GM19238 (cell line): ENCODE results near the gene WRNIP1.

Experiments used
- DNase-seq: peaks from one replicate; pipeline ENCODE4 v3.0.0; 2011; ENCODE audit warnings: low spot score; ENCODE audit not compliant: insufficient read length

Gene WRNIP1

DNA sequence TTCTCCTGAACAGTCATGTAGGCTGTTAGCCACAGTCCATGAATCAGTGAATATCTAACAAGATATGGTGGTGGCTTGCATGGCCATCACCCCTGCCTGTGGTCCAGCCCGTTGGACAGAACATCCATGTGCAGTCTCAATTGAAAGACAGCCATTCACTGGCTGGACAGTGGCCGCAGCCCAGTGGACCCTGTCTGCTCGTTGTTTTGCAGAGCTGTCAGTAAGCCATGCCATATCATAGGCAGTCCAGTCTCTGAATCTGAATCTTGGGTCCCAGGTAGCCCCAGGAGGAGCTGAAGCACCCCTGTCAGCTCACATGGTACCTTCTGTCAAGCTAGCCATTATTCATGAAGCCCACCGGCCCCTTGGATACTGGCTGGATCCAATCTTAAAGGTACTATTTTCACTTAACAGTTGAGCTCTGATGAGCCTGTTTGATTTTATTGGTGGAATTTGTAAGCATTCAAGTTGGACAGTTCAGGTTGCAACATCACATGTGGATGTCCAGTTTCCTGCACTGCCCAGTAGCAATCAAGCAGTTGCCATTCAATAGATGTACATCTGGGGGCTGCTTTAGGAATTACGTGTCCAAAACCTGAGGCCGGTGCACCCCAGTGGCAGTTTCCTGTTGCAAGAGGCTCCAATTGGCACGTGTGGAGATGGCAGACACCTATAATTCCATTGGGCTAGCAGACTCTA lies 38.7 kb downstream of the WRNIP1 start:
- no peak for DNase-seq

DNA sequence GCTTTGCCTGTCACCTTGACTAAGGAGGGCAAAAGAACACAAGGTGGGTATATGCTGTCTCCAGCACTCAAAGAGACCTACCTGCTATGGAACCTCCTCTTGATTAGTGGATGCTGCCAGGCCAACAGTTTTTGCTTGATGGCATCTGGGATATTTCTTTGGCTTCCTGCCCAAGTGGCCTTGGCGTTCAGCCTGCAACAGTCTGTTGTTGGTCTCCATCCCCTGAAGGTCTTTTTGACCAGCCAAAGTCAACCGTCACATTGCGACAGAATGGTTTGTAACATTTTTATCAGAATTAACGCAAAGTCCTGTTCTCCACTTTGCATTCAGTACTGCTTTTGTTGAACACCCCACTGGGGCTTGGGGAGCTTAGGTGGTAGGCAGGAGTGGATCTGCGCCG lies 39.3 kb downstream of the WRNIP1 start:
- no peak for DNase-seq

DNA sequence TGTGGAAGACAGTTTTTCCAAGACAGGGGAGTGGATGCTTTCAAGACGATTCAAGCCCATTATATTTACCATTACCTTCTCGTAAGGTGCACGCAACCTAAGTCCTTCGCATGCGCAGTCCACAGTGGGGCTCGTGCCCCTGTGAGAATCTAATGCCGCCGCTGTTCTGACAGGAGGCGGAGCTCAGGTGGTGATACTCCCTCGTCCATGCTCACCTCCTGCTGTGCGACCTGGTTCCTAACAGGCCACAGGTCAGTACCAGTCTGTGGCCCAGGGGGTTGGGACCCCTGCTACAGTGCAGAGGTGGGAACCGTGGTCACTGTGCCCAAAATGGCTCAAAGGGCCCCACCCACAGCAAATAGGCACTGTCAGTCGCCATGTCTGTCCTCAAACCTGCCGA lies 39.8 kb downstream of the WRNIP1 start:
- no peak for DNase-seq

DNA sequence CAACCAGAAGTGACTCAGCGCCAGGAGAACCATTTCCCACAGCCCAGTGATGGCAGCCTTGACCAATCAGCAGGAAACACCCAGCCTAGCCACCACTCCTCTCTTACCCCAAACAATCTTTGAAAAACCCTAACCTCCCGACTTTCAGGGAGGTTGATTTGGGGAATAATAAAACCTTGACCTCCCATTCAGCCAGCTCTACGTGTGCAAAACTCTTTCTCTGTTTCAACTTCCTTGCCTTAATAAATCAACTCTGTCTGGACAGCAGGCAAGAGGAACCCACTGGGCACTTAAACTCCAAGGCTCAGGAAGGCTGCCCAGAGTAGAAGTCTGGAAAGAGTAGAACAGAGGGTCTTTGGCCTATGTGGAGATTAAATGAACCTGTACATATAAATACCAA lies 41.5 kb downstream of the WRNIP1 start:
- DNase-seq = no peak

DNA sequence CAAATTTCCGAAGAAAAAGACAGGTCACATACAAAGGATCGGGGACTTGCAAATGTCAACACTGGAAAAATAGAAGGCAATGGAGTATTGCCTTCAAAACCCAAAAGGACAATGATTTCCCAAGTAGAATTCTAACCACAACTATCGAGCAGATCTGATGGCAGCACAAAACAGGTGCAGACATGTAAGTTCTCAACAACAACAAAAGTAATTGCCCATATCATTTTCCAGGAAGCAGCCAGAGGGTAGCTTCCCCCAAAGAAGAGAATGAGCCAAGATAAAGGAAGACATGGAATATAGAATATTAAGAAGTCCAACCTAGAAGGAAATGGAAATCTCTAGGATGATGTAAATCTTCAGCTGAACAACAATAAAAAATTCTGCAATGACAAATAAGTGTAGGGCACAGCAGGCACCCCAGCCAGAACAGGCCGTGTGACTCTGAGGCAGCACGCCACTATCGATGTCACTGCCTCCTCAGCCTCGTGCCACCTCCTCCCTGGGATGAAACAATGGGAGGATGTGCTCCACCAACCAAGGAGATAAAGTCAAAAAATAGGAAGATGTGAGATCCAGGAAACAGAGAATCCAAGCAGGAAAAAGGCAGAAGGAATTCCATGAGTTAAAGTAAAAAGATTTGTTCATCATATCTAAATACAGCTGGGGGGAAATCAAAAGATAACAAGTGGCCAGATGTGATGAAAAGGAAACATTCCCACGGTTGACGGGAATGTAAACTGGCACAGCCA lies 42.3 kb downstream of the WRNIP1 start:
- DNase-seq = no peak

DNA sequence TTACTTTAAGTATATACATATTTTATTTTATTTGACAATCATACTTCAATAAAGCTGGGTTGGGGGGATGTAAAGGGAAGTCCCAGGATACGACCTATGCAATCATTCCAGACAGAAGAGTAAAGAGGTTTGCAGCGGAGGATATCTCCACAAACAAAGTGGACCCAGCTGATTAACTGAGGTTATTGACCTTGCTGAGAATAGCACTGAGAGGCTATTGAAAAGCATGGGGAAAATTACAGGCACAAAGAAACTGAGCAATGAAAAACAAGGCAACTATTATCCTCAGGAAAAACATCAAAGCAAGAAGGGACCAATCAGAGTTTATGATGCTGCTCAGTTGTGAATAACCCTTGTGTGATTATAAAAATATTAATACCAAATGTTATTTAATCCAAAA lies 43.8 kb downstream of the WRNIP1 start:
- DNase-seq = no peak

DNA sequence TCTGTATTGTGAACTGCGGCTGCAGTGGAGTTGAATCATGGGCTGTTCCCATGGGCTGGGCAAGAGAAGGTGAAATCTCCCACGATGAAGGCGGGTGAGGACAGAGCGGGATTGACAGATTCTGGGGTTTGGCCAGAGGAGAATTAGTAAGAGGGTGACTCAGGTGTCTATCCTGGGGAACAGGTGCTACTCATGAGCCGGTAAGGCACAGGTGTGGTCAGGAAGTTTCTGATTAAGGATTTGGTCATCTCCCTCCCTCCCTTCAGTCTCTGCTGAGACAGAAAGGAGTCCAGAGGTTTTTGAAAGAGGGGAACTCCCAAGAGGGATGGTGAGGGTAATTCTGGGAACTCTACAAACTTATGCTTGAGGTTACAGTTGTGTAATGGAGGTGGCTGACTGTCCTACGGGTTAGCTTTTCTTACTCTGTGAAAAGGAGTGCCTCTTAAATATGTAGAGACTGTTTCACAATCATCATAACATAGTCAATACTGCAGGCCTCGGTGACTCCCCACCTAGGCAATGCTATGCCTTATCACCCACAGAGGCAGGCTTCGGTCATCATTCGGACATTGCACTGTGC lies 45.0 kb downstream of the WRNIP1 start:
- DNase-seq = no peak

DNA sequence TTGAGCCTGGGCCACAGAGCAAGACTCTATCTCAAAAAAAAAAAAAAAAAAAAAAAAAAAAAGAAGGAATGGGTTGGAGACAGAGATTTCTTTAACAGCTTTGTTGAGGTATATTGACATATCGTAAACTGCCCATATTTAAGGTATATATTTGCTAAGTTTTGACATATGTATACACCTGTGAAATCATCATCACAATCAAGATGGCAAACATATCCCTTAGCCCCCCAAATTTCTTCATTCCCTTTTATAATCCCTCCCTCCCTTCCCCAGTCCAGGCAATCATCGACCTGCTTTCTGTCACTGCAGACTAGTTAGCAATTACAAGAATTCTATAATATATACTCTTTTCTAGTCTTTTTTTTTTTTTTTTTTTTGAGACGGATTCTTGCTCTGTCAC lies 47.5 kb downstream of the WRNIP1 start:
- no peak for DNase-seq

DNA sequence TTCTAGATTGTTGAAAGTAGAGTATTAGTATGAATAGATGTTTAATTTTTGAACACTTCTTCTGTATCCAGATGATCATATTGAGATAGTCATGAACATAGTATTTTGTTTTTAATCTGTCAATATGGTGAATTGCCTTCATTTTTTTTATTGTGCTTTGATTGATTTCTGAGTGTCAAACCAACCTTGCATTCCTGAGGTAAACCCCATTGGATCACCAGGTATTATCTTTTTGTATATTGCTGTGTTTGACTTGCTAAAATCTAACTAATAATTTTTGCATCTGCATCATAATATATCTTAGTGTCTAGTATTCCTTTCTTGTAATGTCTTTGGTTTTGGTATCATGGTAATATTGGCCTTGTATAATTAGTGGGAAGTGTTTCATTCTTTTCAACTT lies 51.0 kb downstream of the WRNIP1 start:
- no peak for DNase-seq

DNA sequence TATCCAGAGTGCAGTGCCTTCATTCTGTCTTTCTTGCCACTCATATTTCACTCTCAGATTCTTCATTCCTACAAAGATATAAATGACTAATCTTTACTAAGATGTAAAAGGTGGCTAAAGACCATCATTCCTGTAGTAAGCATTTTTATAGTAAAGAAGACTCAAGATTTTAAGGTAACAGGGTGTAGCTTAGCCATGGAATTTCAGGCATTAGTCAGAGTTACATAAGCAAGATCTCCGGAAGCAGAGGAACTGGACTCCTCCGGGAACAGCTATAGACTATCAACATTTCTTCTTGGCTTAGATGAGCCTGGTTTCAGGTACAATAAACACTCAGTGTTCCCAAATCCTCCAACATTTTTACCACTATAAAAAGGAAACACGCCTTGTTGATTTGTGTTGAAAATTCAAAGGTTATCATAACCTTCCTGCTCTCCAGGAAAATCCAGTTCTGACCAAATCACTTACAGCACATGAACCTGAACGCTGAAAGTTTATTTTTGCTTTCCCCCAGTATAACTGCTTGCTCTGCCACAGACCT lies 52.8 kb downstream of the WRNIP1 start:
- no peak for DNase-seq

DNA sequence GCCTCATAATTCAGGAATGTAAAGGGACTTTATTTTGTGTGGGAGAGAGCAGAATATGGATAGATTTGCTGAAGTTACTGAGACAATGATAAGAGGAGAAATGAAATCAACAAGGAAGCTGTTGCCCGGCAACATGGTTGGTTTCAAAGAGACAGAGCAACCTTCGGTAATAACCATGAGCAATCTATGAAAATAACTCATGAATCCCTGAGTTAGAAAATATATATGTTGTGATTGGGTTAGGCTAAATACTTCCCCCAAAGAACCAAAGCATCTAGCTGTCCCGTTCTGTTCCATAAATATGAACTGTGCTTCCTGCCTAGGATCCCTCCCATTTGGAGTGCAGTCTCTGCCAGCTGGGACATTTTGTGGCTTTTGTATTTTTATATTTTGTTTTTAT lies 53.4 kb downstream of the WRNIP1 start:
- DNase-seq = no peak

DNA sequence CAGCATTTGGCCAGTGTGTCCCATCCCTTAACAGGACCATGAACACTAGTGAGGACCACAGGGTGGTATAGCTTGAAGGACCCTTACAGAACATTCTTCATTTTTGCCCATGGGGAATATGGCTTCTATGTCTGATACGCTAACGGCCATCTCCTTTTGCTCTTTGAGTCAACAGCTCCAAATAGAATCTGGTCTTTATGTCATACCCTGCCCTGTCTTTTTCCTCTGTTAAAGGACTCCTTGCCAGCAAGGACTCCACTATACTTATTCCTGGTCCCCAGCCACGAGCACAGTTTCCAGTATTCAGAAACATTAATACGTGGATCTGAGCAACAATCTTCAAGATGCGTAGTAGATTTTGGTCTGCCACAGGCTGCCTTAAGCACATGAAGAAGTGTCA lies 53.9 kb downstream of the WRNIP1 start:
- no peak for DNase-seq

DNA sequence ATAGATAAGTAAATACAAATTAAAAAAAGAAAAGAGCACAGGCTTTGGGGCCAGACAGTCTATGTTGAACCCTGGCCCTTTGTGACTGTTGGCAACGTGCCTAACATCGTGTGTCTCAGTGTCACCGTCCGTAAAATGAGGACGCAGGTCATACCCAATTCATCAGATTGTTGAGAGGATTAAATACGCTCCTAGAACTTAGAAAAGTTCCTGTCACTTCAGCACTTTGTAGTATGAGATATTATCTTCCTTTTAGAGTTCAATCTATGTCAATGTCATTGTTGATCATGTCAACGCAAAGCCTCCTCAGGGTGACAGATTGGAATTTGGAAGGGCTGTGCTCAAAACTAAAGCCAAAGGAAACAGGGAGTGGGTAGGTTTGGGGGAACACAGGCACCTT lies 54.8 kb downstream of the WRNIP1 start:
- no peak for DNase-seq

DNA sequence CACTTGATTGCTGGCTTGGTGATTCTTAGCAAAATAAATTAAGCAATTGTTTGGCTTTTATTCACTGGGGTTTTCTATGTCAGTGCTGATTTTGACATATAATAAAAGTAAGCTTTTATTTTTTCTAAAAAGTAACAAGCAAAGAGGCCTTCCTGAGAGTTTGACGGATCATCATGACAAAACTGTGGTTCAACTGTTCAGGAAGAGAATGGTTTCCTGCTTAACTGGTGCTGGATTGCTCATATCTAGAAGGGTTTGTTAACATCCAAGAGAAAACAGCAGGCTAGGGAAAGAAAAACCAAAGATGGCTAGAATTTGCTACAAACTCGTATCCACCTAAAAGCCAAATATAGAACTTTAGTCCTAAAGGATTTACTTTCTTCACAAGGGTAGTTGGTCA lies 55.2 kb downstream of the WRNIP1 start:
- no peak for DNase-seq

DNA sequence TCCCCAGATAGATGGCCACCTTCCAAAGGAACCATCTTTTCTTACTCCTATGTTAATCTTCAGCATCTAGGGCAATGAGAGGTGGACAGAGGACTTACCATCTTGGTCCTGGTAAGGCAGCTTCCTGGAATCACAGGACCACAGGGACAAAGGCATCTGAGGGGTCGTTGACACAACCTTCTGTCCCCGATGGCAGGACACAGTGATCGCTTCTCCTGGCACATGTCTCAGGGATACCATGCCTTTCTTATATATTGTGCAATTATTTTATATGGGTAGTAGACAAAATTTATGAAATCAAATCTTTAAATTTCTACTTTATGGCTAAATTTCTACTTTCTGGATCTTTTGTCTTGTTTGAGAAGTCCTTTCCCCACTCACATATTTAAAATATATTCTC lies 56.4 kb downstream of the WRNIP1 start:
- DNase-seq = no peak

DNA sequence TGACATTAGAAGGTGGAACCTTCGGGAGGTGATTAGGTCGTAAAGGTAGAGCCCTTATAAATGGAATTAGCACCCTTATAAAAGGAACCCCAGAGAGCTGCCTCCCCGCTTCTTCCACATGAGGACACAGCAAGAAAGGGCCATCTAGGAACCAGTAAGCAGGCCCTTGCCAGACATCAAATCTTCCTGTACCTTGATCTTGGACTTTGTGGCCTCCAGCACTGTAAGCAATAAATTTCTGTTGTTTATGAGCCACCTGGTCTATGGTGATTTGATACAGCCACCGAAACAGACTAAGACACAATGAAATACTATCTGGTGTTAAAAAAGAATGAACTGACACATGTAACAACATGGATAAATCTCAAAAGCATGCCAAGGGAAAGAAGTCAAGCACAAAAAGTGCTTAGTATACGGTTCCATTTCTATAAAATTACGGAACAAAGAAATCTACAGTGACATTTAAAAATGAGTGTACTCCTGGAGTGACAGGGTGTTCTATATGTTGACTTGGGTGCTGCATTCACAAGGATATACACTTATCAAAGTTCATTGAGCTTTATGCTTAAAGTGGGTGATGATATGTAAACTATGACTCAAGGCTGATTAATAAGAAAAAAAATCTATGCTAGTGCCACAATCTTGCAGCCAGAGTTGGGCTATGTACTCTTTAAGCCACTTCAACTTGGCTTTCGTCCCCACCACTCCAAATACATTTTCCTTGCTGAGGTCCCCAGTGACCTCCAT lies 58.1 kb downstream of the WRNIP1 start:
- DNase-seq = no peak

DNA sequence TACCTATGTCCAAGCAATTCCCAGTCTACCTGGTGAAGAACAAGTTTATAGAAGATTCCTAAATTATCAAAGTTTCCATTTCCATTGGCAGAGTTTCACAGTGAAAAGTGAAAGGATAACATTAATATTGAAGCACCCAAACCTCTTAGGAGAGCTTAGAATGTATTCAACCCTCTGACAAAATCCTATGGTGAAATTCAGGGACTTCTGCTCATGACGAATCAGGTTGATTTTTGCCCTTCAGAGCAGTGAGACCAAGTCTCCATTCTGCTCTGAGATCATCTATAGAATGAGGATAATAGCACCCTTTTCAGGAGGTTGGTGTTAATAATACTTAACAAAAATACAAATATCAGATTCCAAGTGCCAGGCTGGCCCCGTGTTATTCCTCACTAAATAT lies 60.9 kb downstream of the WRNIP1 start:
- DNase-seq = no peak

DNA sequence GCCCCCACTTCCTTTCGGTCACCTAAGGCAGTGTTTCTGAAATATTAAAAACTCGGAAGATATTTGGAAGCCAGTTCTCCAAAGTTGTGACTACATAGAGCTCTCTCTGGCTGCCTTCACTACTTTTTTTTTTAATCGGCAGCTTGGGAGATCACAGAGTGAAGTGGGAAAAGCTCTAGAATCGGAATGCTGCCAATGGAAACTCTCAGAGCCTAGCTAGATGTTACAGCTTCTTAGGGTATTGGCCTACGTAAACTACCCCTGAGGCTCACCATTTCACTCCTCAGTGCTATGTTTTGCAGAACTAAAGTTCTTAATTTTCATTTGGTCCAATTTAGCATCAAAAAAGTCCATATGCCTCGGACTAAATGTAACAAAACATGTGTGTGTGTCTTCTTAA lies 61.9 kb downstream of the WRNIP1 start:
- no peak for DNase-seq

DNA sequence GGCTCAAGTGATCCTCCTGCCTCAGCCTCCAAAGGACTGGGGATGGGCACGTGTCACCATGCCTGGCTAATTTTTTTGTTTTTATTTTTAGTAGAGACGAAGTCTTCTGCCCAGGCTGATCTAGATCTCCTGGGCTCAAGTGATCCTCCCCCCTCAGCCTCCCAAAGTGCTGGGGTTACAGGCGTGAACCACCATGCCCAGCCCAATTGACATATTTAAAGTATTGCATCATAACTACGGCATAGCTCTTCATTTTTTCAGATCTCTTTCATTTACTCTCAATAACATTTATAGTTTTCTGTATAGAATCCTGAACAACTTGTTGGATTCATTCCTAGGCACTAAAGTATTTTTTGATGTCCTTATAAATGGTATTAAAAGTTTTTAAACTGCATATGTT lies 63.4 kb downstream of the WRNIP1 start:
- no peak for DNase-seq

DNA sequence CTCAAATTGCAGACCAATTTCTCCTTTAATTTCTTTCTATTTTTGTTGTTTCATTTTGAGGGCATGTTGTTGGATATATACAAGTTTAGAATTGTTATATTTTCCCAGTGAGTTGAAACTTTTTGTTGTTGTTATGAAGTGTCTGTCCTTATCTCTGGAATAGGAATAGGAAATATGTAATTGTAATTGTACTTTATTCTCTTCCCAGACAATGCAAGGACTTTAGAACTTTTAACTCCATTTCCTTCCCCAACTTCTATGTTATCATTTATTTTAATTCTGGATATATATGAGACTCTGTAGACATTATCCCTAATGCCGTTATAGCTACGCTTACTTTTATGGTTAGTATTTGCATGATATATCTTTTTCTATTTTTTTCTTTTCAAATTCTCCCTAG lies 64.1 kb downstream of the WRNIP1 start:
- no peak for DNase-seq

DNA sequence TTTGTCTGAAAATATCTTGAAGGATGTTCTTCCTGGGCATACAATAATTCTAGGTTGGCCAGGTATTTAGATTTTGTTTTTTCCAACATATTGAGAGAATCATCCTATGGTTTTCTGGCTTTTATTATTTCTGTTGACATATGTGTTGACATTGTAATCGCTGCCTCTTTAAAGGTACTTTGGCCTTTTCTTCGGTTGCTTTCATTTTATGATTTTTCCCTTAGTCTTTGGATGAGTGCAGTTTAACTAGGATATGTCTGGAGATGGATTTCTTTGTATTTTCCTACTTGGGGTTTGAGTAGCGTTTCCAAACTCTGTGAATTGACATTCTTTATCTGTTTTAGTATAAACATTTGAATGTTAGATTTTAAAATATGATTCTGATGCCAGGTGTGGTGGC lies 65.0 kb downstream of the WRNIP1 start:
- no peak for DNase-seq

DNA sequence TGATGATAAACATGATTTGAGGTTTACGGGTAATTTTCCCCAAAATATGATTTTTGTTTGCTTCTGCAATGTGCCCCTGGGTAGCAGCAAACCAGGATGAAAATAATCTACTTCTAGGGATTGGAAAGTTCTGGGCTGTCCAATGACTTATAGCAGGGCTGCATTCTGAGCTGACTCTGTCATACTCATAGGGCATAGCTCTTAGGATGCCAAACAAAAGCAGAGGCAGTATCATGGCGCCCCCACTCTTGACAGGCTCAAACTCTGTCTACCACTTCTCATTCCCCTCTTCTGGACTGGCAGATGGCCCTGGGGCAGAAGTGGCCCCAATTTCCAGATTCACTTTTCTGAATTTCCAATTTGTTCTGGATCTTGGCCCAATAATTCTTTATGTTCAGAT lies 66.2 kb downstream of the WRNIP1 start:
- DNase-seq = no peak
